ENCODE data around the gene SERTAD4.

The SERTAD4 gene

GRCh38 chr1:210233495-210234328 is 1.1 kb downstream of the SERTAD4 start:
- DNase-seq: no peak

GRCh38 chr1:210234329-210234757 is 1.7 kb downstream of the SERTAD4 start:
- DNase-seq: no peak

- no peak for DNase-seq
These were observed 2.9 kb downstream of the SERTAD4 start for GRCh38 chr1:210235363-210236053.

- DNase-seq: no peak
These were observed 3.8 kb downstream of the SERTAD4 start for GRCh38 chr1:210236386-210236839.

- no peak for DNase-seq
These were observed 4.3 kb downstream of the SERTAD4 start for GRCh38 chr1:210236840-210237409.

GRCh38 chr1:210237479-210237878 is 4.9 kb downstream of the SERTAD4 start:
- DNase-seq: no peak

- DNase-seq: no peak
These were observed 5.4 kb downstream of the SERTAD4 start for GRCh38 chr1:210237981-210238380.

- peak; percentile 8 for DNase-seq
These were observed 6.9 kb downstream of the SERTAD4 start for GRCh38 chr1:210239349-210240111.

GRCh38 chr1:210241121-210241520 is 8.5 kb downstream of the SERTAD4 start:
- no peak for DNase-seq

- DNase-seq: no peak
These were observed 12.3 kb downstream of the SERTAD4 start for GRCh38 chr1:210244746-210245367.

- no peak for DNase-seq
These were observed 13.9 kb downstream of the SERTAD4 start for GRCh38 chr1:210246447-210246846.

GRCh38 chr1:210248341-210248740 is 15.7 kb downstream of the SERTAD4 start:
- DNase-seq: no peak

- peak; percentile 48 for DNase-seq
These were observed 18.0 kb downstream of the SERTAD4 start for GRCh38 chr1:210250665-210250997.

GRCh38 chr1:210250998-210251679 is 18.5 kb downstream of the SERTAD4 start:
- DNase-seq: peak; percentile 87

GRCh38 chr1:210251680-210252490 is 19.3 kb downstream of the SERTAD4 start:
- DNase-seq: no peak

GRCh38 chr1:210252621-210253051 is 20.0 kb downstream of the SERTAD4 start:
- no peak for DNase-seq

GRCh38 chr1:210254298-210254697 is 21.7 kb downstream of the SERTAD4 start:
- no peak for DNase-seq

GRCh38 chr1:210257698-210258529 is 25.3 kb downstream of the SERTAD4 start:
- no peak for DNase-seq

- peak; percentile 43 for DNase-seq
These were observed 27.0 kb downstream of the SERTAD4 start for GRCh38 chr1:210259561-210259960.

GRCh38 chr1:210260096-210260495 is 27.5 kb downstream of the SERTAD4 start:
- DNase-seq: peak; percentile 89

Data from NCI-H1694 (cell line).